WERI-Rb-1 (cell line): Measurements from ENCODE around the gene ROCK1.

Source experiments
- DNase-seq: peaks from one replicate; pipeline ENCODE4 v3.0.0-alpha.2; 2020
- H3K27ac ChIP-seq: fragments of 250-450 bp; sonication (Bioruptor Pico); 2 replicates; pipeline ENCODE4 v1.5.1; 2020; ENCODE audit warnings: mild to moderate bottlenecking, moderate library complexity
- H3K27me3 ChIP-seq: fragments of 250-450 bp; sonication (Bioruptor Pico); 2 replicates; pipeline ENCODE4 v1.5.1; 2021; ENCODE audit warnings: mild to moderate bottlenecking, low read depth, moderate library complexity; ENCODE audit not compliant: insufficient read depth, severe bottlenecking
- H3K36me3 ChIP-seq: fragments of 250-450 bp; sonication (Bioruptor Pico); 2 replicates; pipeline ENCODE4 v1.5.1; 2020; ENCODE audit warnings: mild to moderate bottlenecking, moderate library complexity
- H3K4me3 ChIP-seq: 2 replicates; pipeline ENCODE4 v1.5.1; 2011; ENCODE audit warnings: low read depth, mild to moderate bottlenecking, control low read depth, low read length
- H3K9me3 ChIP-seq: fragments of 250-450 bp; sonication (Bioruptor Pico); 2 replicates; pipeline ENCODE4 v1.5.1; 2021; ENCODE audit warnings: mild to moderate bottlenecking, moderate library complexity; ENCODE audit not compliant: severe bottlenecking
- TF ChIP-seq, protein P1 (sequence below): IDR thresholded peaks from 2 replicates; pipeline ENCODE4 v1.5.1; 2011; ENCODE audit warnings: low read depth, mild to moderate bottlenecking, control low read depth, inconsistent platforms, low read length

Gene ROCK1

DNA sequence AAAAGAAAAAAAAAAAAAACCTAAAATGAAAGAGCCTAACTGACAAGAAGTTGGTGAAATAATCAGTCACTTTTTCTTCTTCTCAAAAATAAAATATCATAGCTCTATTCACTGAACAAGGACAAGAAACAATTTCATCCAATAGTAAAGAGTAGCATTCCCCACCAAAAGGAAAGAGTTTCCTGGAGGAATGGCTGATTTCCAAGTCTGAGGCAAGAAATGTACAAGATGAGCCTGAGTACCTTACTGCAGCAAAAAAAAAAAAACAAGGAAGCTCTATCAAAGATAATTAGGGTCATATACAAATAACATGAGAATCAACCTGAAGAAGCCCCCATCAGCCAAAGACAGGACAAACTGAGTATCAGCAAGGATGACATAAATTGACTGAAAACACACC, 11.5 kb downstream of the ROCK1 start:
- Histone ChIP-seq H3K9me3 (no peaks in the 10 kb centered on the region), H3K27ac (no peak overlapping the region), H3K36me3 (no peaks in the 10 kb centered on the region), H3K27me3 (no peaks in the 10 kb centered on the region), H3K4me3 (no peak overlapping the region)
- TF ChIP-seq, protein P1, sequence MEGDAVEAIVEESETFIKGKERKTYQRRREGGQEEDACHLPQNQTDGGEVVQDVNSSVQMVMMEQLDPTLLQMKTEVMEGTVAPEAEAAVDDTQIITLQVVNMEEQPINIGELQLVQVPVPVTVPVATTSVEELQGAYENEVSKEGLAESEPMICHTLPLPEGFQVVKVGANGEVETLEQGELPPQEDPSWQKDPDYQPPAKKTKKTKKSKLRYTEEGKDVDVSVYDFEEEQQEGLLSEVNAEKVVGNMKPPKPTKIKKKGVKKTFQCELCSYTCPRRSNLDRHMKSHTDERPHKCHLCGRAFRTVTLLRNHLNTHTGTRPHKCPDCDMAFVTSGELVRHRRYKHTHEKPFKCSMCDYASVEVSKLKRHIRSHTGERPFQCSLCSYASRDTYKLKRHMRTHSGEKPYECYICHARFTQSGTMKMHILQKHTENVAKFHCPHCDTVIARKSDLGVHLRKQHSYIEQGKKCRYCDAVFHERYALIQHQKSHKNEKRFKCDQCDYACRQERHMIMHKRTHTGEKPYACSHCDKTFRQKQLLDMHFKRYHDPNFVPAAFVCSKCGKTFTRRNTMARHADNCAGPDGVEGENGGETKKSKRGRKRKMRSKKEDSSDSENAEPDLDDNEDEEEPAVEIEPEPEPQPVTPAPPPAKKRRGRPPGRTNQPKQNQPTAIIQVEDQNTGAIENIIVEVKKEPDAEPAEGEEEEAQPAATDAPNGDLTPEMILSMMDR: no peak
- DNase-seq: no peak

- no peak overlapping the region for H3K4me3 ChIP-seq
- H3K36me3 ChIP-seq: no peaks in the 10 kb centered on the region
- H3K9me3 ChIP-seq: no peaks in the 10 kb centered on the region
- H3K27me3 ChIP-seq: no peaks in the 10 kb centered on the region
- TF ChIP-seq, protein P1: no peak
- no peak overlapping the region for H3K27ac ChIP-seq
- no peak for DNase-seq
These were observed 12.2 kb downstream of the ROCK1 start for GRCh38 chr18:21099442-21099841.

GRCh38 chr18:21096760-21097159, 14.9 kb downstream of the ROCK1 start:
- H3K27me3 ChIP-seq: no peaks in the 10 kb centered on the region
- H3K9me3 ChIP-seq: no peaks in the 10 kb centered on the region

DNA sequence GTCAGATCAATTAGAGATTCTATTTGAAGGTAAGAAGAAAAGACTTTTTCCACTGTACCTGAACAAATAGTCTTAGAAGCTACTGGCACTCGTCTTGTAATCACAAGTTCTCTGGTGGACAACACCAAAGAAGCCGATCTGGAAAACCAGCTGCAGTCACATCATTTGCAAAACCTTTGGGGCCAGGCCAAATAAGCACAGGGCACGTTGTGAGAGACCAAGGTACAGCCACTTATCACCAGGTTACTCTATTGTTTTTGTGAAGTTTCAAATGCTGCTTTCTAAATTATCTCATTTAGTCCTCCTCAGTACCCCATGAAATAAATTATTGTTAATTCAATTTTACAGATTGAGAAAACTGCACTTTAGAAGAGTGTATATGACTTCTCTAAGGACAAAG, 18.5 kb downstream of the ROCK1 start:
- H3K4me3 ChIP-seq: no peak overlapping the region
- H3K27ac ChIP-seq: no peak overlapping the region
- H3K36me3 ChIP-seq: no peaks in the 10 kb centered on the region
- TF ChIP-seq, protein P1: no peak
- H3K9me3 ChIP-seq: no peaks in the 10 kb centered on the region
- no peaks in the 10 kb centered on the region for H3K27me3 ChIP-seq
- DNase-seq: no peak

More at GRCh38 chr18:21096760-21097159, 14.9 kb downstream of the ROCK1 start:
- Histone ChIP-seq H3K27ac (no peak overlapping the region), H3K36me3 (no peaks in the 10 kb centered on the region), H3K4me3 (no peak overlapping the region)
- no peak for DNase-seq
- TF ChIP-seq, protein P1: no peak

DNA sequence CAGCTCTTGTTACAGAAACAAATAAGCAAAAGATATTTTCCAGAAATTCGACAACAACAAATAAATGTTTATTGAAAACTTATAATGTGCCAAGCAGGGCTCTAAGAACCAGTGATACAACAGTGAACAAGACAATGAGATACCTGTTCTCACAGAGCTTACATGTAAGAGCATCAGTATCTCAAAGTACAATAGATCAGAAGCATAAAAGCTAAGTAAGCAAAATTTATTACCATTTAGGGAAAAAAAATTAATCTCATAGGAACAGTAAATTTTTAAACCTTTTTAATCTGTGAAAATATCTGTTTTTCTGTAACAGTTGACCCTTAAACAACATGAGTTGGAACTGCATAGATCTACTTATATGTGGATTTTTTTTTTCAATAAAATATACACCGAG, 20.9 kb downstream of the ROCK1 start:
- no peak for DNase-seq
- H3K36me3 ChIP-seq: no peaks in the 10 kb centered on the region
- H3K4me3 ChIP-seq: no peak overlapping the region
- H3K27me3 ChIP-seq: no peaks in the 10 kb centered on the region
- H3K27ac ChIP-seq: no peak overlapping the region
- TF ChIP-seq, protein P1: no peak
- no peaks in the 10 kb centered on the region for H3K9me3 ChIP-seq

DNA sequence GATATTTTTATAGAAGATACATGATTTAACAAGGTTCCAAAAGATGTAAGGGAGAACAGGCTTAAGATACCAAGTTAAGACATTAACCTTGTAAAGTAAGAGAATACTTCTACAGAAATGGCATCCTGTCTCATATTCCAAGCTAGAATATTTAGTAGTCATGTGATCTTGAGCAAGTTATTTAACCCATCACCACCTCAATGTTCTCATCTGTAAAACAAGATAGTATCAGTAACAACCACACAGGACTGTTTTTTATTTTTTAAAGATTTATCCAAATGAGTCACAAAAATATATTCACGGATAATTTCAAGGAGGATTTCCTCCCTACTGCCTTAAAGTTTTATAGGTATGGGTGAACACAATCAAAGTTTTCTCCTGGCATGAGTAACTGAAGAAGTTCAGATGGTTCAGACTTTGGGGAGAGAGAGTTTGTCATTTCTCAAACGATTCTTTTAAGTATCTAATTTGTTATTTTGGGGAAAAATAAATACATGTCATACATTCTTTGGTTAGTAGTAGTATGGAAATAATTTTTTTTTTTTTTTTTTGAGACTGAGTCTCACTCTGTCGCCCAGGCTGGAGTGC, 25.9 kb downstream of the ROCK1 start:
- Histone ChIP-seq H3K9me3 (no peaks in the 10 kb centered on the region), H3K27ac (no peak overlapping the region), H3K27me3 (no peaks in the 10 kb centered on the region), H3K4me3 (no peak overlapping the region), H3K36me3 (no peaks in the 10 kb centered on the region)
- DNase-seq: no peak
- TF ChIP-seq, protein P1: no peak
